Fibroblast of skin of right quadriceps (primary cell): ENCODE results near the gene RUNX1.

Source experiments
- DNase-seq: peaks from one replicate; pipeline ENCODE4 v3.0.0-alpha.2; 2013

The RUNX1 gene

DNA sequence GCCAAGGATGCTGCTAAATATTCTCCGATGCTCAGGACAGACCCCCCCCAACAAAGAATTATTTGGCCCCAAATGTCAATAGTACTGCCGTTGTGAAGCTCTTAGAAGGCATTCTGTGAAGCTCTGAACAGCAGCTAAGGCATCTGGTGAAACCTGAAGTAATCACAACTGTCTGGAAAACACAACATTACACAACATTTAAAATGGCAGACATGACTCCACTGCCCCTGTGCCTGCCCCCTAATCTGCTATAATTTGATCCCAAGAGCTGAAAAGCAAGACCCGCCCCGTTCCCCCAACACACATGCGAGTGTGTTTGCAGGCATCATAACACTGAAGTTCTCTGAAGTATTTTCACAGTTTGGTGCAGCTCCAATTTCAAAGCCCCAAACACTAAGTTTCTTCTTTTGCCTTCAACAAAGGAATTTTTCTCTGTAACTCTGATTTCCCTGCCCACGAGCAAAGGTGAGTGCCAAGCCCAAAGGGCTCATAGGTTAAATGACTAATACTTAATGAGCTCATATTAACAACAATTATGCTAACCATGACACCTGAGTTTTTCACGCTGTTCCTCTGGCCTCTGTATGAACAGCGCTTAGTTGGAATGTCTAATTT, 251.1 kb downstream of the RUNX1 start:
- no peak for DNase-seq

DNA sequence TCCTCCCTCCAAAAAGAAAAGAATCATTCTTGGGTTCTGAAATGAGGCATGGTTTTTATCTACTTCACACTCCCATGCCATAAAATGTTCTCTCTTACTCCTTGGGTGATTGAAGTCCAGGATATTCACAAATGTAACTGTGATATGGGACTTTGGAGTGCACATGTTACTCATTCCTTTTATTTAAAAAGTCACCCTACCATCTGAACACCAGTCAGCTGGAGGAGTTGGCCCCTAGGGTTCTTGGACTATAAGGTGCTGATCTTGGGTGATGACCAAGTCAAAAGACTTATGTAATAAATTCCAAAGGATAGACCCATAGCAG, 251.9 kb downstream of the RUNX1 start:
- DNase-seq, result no peak

DNA sequence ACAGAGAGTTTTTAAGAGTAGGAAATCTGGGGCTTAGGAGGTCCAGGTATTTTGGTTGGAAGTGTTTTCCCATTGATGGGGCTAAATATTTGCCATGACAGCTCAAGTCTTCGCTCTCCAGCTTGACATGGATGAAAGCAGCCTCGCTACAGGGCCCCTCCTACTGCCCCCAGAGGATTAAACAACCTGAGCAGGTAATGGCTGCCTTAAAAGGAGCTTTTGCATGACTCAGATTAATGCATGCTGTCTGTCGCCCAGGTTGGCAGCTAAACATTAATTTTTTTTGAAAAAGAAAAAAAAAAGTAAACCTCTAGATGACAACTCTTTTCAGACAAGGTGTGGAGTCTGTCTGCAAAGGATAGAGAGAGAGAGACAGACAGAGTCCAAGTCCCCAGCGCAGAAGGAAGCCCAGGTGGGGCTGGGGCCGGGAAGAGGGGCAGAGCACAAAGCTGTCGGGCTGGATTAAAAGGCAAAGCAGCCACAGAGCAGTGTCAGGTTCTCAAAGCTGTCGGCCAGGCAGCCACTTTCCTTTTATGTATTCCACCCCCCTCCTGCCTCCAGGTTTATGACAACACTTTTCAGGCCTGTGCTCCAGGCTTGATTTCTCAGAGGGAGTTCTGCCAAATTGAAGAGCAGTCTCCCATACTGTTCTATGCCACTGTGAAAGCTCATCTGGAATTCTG, 252.4 kb downstream of the RUNX1 start:
- no peak for DNase-seq

DNA sequence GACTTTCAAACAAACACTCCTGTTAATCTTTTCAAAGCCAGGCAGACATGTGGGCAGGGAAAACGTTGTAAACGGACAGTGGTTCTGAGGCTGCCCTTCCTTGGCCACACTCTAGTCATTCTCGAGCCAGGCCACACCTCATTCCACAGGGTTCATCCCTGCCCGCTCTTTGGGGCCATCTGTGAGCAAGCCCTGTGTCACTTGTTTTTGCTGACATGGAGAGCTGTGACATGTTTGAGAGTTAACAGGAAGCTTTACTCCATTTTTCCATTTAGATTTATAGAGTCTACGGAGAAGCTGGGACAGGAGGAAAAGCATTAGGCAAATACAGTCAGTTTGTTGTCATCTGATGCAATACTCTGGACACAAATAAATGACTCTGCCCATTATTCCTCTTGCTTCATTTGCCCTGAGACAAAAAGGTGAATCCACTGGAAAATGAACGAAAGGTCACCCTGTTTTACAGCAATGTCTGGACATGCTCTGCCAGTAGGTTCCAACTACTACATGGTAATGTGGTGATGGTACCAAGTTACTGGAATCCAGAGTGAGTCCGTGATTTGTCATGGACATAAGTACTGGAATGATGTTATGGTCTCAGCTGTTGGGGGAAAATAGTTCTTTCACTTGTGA, 253.4 kb downstream of the RUNX1 start:
- DNase-seq, result peak; percentile 46

DNA sequence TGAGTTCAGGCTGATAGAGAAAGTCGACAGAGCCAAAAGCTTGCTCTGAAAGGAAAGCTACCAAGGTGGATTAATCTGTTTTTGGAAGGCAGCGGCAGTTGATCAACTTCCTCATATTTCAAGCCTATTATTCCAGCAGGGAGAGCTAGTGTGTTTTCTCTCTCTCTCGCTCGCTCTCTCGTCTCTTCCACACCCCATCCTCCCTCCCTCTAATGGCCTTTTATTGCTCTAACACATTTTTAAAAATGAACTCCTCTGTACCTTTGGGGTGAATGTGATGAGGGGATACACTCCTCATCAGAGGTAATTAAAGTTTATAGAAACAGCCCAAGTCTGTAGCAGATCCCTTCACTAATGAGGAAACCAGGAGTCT, 253.9 kb downstream of the RUNX1 start:
- peak; percentile 28 for DNase-seq

DNA sequence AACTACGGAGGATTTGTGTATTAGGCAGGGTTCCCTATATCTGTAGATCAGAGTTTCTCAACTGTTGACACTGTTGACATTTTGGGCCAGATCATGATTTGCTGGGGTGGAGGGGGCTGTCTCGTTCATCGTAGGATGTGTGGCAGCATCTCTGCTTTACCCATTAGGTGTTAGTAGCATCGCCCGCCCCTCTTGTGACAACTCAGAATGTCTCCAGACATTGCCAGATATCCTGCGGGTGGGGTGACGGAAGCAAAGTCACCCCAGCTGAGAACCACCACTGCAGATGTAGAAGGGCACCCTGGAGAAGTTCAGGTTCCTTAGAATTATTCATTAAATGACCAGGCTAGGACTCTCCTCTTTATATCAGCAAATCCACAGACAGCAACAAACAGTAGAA, 254.4 kb downstream of the RUNX1 start:
- no peak for DNase-seq

DNA sequence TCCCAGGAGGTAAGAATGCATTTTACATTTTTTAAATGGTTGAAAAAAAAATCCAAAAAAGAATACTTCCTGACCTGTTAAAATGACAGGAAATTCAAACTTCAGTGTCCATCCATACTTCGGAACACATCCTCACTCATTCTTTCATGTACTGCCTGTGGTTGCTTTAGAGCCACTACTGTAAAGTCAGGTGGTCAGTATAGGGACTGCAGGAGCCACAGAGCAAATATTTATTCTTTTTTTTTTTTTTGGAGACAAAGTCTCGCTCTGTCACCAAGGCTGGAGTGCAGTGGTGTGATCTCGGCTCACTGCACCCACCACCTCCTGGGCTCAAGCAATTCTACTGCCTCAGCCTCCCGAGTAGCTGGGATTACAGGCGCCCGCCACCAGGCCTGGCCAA, 255.6 kb downstream of the RUNX1 start:
- DNase-seq, result no peak

DNA sequence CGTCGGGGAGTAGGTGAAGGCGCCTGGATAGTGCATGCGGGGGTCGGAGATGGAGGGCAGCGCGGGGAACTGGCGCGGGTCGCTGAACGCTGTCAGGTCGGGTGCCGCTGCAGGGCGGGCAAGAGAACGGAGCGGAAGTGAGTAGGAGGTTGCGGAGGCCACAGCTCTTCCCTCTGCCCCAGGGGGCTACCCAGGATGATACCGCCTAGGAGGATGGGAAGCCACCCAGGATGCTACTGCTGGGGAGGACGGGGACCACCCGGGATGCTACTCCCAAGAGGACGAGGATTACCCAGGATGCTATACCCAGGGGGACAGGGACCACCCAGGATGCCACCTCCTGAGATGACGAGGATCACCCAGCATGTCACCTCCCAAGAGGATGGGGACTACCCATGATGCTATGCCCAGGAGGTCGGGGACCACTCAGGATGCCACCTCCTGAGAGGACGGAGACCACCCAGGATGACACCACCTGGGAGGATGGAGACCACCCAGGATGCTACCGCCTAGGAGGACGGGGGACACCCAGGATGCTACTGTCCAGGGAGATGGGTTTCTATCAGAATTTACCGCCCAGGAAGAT, 256.5 kb downstream of the RUNX1 start:
- no peak for DNase-seq

DNA sequence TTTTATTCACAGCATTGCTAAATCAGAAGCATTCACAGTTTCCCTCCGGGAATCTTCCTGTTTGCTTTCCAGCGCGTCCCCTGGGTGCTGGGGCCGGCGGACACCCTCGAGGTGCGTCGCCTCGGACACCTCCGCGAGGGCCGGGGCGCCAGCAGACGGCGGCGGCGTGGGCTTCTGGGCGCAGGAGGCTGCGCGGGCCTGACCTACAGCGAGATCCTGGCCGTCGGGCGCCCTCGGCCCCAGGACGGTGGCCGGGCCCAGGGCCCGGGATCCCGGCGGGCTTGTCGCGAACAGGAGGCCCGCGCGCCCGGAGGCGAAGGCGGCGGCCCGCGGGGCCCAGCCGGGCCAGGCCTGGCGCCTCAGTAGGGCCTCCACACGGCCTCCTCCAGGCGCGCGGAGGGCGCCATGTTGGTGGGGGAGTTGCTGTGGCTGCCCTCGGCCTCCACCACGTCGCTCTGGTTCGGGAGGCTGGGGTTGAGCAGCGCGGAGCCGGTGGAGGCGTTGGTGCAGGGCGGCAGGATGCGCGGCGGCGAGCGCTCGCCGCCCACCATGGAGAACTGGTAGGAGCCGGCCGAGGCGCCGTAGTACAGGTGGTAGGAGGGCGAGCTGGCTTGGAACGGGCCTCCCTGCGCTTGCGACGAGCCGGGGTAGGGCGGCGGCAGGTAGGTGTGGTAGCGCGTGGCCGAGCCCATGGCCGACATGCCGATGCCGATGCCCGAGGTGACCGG, 257.2 kb downstream of the RUNX1 start:
- DNase-seq, result no peak

DNA sequence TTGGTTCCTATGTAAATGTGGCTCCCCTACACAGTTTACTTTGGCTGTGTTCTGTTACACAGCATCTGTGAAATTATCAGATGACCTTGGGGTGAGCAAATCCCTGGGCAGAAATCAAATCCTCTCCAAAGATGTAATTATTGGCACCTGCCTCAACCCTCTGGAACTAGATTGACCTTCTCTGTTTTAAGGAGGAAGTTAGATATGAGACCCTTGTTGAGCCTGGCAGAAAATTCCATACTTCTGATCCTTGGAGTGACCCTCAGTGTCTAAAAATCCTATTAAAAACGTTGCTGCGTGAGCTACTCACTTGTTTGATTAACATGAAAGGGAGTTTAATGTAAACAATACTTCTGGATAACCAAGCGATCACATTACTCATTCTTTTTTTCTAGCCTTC, 258.3 kb downstream of the RUNX1 start:
- no peak for DNase-seq

DNA sequence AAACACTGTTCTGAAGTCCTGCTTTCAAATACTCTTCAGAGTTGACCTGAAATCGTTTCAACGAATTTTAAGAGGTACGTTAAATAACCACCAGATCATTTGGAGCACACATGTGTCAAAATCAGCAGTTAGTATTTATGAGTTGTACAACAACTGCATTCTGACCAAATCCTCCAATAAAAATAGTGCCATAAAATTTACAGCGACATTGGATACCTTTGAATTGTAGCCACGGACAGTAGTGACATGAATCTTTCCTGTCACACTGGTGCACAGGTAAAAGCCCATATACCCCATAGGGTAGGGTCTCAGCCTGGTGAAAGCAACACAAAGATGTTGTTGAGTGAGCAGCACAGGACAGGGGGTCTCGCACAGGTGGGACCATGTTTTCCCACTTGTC, 258.8 kb downstream of the RUNX1 start:
- DNase-seq, result no peak

DNA sequence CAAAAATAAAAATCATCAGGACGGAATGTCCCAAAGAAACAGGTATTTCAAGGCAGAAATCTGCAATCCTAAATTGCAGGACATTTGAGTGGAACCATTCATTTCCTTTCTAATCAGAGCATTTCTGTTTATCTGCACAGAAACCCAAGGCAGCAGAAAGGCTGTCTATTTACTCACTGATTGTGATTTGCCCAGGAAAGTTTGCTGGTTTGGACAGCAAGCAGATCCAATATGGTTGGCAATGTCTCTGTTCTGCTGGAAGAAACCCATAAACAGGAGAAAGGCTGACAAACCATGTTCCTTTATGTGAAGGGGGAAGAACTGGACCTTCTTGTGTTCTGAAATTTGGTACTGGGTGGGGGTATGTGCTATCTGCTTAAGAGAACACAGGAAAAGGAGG, 260.2 kb downstream of the RUNX1 start:
- DNase-seq, result no peak

DNA sequence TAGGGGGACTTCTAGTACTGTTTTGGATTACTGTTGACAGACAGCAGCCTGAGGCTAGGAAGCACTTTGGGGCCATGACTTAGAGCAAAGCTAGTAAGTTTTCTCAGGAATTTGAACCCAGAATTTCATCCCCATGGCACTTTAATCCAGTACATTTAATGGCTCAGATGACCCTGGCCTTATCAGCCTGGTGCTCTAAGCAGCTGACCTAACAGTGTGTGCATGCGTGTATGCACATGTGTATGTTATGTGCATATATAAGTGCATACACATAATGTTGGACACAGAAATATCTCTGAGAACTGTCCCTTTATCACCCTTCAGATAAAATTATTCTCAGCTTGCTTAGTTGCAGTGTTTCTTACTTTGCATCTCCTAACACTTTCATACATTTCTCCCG, 265.3 kb downstream of the RUNX1 start:
- DNase-seq, result no peak

DNA sequence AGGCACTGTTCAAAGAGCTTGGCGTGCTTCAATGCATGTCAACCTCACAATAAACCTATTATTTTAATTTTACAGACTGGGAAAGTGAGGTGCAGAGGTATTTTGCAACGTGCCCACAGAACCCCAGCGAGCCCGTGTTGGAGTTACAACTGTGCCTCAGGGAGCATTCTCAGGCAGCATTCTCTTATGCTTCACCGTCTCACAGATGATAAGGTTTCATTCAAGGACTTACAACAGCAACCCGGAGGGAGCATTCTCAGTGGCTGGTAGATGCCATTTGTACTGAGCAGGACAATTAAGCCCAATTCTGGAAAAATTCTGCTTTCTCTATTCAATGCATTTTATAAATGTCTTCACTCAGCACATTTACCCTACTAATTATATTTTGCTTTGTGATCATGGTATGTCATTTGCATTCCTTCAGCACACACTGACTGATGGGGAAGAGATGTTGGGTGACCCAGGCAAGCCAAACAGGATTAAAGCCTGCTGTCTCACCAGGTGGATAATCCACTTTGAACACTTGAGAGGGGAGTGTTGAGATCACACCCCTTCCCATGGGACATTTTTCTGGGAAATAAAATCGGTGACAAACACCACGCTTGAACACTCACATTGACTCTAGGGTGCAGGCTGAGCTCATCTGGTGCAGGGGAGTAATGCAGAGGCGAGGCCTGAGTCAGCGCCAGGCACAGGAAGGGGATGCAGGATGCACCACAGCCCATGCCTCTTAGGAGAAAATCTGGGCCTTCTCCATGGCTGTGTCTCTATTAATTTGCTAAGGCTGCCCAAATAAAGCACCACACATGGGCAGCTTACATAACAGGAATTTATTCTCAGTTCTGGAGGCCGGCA, 266.4 kb downstream of the RUNX1 start:
- peak; percentile 35 for DNase-seq

DNA sequence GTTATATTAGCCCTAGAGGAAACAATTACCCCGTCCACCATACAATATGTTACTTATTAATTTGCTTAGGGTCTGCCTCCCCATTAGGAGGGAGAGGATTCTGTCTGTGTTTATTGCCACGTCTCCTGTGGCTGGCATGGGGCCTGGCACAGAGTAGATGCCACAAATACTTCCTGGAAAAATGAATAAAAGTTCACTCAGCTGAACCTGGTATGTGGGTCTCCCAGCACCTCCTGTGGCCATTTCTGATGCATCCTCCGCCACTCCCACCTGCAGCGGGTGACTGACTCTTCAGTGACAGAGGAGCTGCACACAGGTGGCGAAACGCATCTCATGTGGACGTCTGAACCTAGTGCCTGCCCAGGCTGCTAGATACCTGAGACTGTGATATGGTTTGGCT, 267.6 kb downstream of the RUNX1 start:
- no peak for DNase-seq

DNA sequence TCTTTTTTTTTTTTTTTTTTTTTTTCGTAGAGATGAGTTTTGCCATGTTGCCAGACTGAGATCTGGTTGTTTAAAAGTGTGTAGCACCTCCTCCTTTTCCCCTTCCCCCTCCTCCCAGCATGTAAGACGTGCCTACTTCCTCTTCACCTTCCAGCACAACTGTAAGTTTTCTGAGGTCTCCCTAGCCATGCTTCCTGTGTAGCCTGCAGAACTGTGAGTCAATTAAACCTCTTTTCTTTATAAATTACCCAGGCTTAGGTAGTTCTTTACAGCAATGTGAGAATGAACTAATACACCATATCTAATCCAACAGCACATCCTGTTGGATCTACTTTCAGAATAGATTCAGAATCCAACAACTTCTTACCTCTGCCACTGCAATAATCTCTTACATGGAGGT, 269.2 kb downstream of the RUNX1 start:
- no peak for DNase-seq

DNA sequence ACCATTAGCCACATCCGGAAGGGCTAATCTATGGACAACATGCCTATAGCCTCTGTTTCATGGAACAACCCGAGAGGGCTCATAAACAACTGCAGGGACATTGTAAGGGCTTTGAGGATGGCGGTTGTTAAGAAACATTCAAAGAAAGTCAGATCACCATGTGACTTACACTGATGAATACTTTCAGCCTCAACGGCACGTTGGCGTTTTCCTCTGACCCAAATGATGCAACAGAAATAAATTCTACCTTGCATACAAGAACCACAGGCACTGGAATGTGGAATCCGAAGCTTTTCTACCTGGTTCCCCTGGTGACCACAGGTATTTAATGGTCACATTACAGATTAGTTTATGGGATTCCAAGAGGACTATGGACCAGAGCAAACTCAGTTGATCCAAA, 273.3 kb downstream of the RUNX1 start:
- DNase-seq, result peak; percentile 46

DNA sequence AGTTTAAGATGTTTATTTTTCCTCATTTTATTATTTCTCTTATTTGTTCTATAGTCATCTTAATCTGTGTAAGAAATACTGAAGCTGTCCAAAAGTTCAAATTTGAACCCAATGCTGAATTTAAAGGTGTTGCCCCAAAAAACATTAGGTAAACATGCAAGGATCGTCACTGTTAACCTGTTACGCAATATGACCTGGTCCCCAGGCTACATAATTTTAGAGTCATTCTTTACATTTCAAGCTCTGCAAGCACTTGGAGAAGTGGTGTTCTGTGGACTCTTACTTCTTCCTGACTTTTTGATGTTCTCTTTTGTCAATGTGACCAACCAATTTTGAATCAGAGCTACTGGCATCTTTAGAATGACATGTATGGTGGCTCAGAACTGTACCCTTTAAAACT, 274.4 kb downstream of the RUNX1 start:
- no peak for DNase-seq

DNA sequence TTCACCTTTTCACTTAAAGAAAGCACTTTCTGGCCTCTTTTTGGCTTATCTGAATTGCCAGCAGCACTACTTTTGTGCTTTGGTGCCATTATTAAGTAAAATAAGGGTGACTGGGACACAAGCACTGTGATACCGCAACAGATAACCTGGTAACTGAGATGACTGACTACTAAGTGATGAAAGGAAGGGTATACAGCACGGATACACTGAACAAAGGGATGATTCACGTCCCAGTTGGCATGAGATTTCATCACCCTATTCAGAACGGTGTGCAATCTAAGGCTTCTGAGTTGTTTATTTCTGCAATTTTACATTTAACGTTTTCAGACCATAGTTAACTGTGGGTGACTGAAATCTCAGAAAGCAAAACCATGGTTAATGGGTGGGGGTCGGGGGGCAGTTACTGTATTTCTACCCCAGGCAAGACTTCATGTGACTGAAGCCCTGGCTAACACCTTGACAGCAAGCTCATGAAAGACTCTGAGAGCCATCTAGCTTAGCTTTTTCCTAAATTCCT, 277.5 kb downstream of the RUNX1 start:
- peak; percentile 72 for DNase-seq

DNA sequence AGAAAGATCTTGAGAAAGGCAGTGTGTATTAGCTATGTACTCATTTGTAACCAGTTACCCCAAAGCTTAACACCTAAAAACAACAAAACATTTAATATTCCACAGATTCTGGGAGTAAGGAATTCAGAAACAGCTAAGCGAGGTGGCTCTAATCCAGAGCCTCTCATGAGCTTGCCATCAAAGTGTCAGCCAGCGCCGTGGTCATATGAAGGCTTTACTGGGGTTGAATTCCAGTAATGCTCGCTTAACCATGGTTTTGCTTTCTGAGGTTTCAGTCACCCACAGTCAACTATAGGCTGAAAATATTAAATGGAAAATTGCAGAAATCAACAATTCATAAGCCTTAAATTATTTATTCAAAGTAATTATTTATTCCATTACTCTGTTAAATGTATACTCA, 278.5 kb downstream of the RUNX1 start:
- DNase-seq, result peak; percentile 34

DNA sequence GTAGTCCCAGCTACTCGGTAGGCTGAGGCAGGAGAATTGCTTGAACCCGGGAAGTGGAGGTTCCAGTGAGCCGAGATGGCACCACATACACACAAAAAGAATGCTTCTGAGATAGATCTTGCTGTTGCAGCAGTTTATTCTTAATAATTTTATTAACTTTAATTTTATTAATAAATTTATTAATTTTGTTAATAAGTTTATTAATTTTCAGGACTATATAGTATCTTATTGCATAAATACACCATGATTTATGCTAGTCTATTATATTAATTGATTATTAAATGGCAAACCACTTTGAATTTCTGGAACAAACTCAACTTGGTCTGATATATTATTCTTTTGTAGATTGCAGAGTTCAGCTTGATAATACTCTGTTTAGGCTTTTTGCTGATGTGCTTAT, 280.8 kb downstream of the RUNX1 start:
- DNase-seq, result no peak

DNA sequence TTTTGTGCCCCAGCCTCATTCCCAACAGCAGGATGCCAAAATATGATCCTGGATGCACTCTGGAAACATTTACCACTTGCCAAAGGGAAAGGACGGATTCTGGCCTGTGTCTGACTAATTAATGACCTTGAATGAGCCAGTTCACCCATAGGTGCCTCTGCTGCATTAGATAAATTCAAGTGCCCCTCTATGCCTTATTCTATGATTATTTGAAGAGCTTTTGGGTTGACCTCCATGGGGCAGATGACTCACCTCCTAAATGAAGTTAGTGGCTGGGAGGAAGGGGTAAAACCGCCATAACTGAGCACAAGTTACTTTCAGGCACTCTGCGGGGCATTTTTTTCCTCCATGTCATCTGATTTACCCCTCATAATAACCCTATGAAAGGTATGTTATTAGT, 282.2 kb downstream of the RUNX1 start:
- DNase-seq, result no peak

DNA sequence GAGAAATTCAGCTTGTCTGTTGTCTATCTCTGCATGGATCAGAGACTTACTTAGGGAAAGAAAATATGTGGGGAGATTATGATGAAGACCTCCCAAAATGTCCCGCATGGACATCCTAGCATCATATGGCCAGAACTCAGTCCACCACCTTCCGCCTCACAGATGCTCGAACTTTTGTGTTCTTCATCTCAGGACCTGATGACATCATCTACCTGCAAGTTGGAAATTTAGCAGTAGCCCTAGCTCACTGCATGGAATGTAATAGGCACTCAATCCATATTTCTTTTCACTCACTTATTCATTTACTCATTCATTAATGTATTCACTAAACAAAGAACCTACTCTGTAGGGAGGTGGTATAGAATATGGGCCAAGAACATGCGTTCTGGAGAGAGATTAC, 283.5 kb downstream of the RUNX1 start:
- no peak for DNase-seq
